IPS-NIHi7 (cell line): Measurements from ENCODE around the gene GOLGA6C.
"Not testable (repeated sequence)": the region's sequence is repeated elsewhere in the genome, so short reads cannot be mapped to it uniquely, and the experiment has no call there.

Experiments
- DNase-seq: peaks from one replicate; pipeline ENCODE4 v3.0.0; 2012; ENCODE audit warnings: mixed read lengths; ENCODE audit errors: extremely low spot score

Gene GOLGA6C, protein sequence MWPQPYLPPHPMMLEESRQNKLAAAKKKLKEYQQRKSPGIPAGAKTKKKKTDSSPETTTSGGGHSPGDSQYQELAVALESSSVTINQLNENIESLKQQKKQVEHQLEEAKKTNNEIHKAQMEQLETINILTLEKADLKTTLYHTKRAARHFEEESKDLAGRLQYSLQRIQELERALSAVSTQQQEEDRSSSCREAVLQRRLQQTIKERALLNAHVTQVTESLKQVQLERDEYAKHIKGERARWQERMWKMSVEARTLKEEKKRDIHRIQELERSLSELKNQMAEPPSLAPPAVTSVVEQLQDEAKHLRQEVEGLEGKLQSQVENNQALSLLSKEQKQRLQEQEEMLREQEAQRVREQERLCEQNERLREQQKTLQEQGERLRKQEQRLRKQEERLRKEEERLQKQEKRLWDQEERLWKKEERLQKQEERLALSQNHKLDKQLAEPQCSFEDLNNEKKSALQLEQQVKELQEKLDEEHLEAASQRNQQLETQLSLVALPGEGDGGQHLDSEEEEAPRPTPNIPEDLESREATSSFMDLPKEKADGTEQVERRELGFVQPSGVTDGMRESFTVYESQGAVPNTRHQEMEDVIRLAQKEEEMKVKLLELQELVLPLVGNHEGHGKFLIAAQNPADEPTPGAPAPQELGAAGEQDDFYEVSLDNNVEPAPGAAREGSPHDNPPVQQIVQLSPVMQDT

GRCh38 chr15:75258034-75258433 is at the start of gene GOLGA6C:
GOLGA6C (plus strand) TSS chr15:75258334; CDS start chr15:75258599, 265 bp downstream.
- DNase-seq, result not testable (repeated sequence)

GRCh38 chr15:75208501-75209288 is 49.4 kb upstream of the GOLGA6C start:
- DNase-seq, result no peak

DNA sequence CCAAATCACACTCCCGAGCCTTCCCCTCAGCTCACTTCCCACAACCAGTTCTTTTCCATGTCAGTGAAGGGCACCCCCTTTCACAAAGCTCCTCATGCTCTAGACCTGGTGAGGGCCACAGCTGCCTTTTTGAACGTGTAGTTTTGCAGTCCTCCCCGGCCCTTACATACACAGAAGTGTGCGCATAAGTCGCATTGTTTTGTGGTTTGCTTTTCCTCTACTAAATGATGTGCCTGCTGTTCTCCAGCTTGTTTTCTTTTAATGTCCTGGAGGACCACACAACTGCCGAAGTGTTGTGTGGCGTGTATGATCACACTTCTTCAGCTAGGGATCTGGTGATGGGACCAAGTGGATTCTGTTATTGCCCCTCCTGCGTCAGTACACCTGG is 48.9 kb upstream of the GOLGA6C start:
- DNase-seq, result no peak

- DNase-seq, result no peak
Observed at GRCh38 chr15:75210811-75211230, 47.3 kb upstream of the GOLGA6C start.

DNA sequence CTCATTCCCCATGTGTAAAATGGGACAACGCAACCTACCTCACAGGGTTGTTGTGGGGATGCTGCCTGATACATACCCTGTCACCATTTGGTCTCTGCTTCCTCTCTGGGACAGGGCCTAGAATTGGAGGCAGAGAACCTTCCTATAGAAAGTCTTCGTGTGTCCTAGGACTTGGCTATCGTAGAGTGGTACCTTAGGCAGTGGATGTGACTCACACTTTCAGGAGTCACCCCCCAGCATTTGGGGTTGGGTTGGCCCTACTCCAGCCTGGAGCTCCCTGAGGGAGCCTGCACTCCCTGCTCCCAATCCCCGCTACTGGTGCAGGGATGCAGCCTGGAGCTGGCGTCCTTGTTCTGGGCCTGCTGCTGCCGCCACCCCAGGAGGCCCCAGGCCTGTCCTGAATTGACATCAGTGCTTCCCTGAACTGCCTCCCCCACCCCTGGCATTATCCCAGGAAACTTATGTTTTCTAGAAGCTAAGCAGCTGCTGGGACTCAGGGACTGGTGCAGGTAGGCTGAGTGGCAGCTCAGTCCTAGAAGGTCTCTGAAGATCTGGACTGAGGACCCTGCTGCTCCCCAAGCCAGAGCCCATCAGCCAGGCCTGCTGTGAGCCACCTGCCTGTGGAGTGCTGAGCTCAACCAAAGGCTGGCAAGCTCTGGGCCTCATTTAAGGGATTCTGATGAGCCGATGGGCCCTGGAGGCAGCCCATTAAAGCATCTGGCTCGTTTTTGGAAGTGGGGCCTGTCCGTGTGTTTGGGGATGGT is 46.5 kb upstream of the GOLGA6C start:
- DNase-seq, result no peak

DNA sequence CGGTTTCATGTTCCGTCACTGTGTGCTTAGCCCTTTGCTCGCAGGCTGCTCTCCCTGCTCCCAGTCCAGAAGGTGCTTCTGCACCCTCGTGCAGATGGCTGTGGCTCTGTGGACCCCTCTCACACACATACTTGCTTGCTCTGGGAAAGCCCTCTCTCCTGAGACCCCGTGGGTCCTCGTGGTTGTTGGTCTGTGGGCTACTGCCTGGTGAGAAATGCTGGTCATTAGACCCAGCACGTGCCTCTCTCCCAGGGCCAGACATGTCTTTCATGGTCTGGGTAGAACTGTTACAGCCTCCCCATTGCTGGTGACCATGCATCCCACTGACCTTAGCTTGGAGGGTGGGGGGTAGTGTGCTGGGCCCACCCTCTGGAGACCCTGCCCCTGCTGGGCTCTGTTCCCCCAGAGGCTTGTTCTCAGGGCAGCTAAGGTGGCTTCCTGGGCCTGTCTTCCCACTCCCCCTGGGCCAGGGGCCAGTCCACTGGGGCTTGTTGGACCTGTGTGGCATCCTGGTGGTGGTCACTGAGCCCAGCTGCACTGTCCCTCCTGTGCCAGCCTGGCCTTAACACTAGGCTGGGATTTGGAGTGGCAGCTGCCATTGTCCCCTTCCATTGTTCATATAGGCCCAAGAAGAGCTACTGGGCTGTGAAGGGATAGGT is 45.8 kb upstream of the GOLGA6C start:
- DNase-seq, result no peak

- no peak for DNase-seq
Observed at GRCh38 chr15:75213212-75213767, 44.8 kb upstream of the GOLGA6C start.

- DNase-seq, result no peak
Observed at GRCh38 chr15:75213768-75214221, 44.3 kb upstream of the GOLGA6C start.

DNA sequence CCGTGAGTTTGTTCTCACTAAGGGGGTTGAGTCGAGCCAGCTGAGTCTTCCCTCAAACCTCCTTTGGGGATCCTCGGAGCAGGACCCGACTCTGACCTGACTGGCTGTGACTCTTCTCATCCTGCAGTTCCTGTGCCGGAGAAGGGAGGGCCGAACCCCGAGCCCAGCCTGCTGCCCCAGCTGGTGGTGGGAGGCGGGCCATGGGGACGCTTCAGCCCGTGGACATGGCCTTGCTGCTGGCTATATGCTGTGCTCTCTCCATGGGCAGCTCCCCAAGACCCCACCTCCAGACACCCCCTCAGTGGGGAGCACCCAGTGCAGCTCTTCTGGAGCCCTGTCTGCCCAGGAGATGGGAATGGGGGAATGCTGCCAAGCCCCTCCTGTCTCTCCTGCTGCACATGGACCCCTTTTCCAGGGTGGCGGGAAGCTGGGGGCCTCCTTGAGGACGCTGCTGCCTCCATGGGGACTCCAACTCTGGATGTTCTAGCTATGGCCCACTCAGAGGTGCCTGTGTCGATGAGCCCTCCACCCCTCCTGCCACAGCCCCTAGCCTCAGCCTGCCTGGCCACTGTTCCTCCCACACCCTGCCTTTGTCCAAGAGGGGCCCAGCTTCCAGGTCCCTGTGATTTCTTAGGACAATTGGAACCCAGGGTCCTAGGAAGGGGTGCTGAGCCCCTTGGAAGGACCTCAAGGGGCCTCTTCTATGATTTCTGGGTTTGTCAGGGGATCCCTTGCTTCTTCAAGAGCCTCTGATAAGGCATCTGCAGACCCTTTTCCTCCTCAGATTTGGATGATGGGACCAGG is 43.6 kb upstream of the GOLGA6C start:
- no peak for DNase-seq

DNA sequence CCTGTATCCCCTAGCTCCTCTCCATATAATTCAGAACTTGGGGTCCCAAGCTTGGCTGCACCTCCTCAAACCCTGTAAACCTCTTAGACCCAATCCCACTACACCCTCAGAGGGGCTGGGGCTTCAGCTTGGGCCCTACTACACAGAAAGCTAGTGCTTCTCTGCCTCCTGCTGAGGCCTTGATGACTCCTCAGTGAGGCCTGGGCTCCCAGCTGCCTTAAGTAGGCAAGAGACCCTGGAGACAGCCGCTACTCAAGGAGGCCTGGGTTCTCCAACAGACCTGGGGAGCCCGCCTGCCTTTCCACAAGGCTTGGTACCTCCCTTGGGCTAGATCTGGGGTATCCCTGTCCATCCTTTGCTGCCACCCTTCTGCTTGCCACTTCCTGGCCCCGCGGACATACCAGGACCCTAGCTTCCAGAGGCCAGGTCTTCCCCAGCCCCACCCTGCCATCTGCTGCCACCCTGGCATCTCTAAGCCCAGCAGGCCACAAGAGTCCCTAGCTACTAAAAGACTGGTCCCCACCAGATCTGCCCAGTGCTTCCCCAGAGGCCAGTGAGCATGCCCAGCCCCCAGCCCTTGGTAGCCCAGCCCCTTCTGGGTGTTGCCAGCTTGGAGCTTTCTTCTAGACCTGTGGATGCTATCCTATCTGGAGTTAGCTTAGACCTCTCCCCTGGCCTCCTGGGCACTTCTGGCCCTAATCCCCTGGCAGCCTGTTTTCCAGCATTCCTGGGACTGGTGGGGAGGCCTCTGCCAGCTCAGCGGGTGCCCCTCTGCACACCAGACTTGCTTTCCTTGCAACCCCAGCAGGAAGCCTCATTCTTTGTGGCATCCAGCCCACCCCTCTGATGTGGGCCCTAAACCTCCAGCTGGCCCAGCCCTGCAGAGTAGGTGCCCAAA is 42.8 kb upstream of the GOLGA6C start:
- no peak for DNase-seq

DNA sequence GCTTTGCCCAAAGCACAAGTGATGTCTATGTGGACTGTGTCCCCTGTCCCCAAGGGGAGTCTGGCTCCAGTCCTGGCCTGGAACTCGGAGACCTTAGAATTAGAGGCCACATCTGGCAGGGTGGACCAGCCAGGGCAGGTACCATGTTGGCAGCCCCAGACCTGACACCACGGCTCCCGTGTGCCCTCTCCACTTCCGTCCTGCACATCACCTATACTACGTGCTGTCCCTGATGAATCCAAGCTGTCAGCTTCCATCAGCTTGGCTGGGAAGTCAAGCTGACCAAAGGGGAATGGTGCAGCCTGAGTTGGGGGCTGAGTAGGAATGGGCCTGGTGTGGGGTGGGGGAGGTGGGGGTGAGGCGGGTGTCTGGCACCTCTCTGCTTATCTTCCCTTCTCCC is 41.1 kb upstream of the GOLGA6C start:
- DNase-seq, result no peak

DNA sequence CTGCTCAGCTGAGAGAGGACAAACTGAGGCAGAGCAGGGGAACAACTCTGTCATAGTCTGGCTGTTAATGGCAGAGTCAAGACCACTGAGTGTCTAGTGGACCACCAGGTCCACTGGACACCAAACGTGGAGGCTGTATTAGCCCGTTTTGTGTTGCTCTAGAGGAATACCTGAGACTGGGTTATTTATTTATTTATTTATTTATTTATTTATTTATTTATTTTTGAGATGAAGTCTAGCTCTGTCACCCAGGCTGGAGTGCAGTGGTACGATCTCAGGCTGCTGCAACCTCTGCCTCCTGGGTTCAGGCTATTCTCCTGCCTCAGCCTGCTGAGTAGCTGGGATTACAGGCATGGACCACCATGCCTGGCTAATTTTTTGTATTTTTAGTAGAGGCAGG is 40.6 kb upstream of the GOLGA6C start:
- DNase-seq, result not testable (repeated sequence)

DNA sequence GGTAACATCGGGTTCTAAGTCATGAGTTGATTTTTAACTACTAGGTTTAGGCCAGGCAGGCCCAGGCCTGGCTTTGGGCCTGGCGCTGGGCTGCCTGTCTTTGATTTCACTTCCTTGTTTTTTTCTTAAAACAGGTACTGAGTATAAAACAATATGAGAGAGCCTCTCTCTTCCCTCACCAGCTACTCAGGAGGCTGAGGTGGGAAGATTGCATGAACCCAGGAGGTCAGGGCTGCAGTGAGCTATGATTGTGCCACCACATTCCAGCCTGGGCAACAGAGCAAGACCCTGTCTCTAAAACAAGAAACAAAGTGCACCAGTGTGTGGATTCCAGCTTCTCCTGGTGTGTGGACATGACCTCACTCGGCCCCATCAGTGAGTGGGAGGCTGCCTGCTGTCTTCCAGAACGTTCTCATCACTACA is 38.6 kb upstream of the GOLGA6C start:
- not testable (repeated sequence) for DNase-seq

GRCh38 chr15:75223688-75224087 is 34.4 kb upstream of the GOLGA6C start:
- DNase-seq, result no peak

DNA sequence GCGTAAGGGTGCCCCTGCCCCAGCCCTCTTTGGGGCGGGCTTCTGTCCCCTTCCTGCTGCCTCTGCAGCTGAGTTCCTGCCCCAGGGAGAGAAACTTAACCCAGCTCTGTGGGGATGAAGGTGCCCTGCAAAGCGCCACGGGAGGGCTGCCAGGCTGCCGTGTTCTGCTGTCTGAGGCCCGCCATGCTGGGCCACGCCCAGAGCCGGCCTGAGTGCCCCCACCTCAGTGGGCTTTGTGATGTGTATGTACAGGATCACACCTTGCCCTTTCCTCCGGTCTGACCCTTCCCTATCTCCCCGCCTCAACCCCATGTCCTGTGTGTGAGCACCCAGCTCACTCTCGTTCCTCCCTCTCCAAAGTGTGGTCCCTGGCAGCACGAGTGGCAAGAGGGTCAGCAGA is 33.9 kb upstream of the GOLGA6C start:
- no peak for DNase-seq

DNA sequence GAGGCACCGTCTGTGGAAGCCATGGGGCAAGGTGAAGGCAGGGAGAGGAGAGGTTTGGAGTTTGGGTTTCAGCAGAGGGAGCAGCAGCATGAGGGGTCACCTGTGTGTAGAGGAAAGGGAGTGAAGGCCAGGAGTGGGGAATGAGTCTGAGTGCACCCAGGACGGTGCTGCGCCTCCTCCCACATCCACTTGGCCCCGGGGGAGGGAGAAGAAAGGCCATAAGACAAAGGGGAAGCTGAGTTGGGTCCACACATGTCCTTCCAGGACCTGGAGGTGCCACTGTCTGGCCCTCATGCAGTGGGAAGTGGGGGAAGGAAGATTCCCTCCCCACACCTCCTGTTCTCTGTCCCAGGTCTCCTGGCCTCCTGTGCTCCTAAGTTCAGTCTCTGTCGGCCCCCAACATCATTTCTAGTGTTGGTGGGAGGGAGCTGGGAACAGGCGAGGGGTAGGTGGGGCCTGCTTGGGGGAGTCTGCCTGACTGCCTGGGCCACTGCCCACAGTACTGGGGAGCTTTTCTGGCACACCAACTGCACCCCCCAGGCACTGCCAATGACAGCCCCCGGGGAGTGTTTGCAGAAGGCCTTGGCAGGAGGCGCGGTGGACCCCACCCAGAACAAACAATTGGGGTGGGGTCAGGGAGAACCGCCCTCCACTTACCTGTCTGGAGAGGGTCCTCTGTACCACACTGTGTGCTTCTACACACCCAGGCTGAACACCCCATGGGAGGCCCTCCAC is 32.9 kb upstream of the GOLGA6C start:
- not testable (repeated sequence) for DNase-seq

GRCh38 chr15:75225951-75226732 is 32.0 kb upstream of the GOLGA6C start:
- DNase-seq, result no peak
